GM21515 (cell line): Measurements from ENCODE around the gene ZSWIM6.

Experiments
- ATAC-seq: cut with Tn5 transposase; IDR thresholded peaks from one replicate; pipeline ENCODE4 v1.9.1; 2021; ENCODE audit not compliant: unreplicated experiment

ZSWIM6 gene

DNA sequence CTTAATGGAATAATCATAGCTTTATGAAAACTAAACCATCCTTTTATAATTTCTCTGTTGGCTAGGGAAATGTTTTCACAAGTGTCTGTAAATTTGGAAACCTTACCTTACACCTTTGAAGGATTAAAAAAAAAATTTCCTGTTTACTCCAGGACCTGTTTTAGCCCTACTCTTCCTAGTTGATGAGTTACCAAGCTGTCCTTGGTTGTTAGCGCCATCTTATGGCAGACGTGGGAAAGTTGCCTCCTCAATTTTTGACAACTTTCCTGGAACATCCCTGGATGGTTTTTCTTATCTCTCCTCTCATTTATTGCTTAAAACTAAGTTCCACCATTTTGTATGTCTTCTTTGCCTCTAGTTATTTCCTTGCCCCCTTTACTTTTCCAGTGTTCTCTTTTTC lies 25.7 kb downstream of the ZSWIM6 start:
- ATAC-seq = no peak

GRCh38 chr5:61362796-61363368 lies 30.8 kb downstream of the ZSWIM6 start:
- ATAC-seq = no peak

DNA sequence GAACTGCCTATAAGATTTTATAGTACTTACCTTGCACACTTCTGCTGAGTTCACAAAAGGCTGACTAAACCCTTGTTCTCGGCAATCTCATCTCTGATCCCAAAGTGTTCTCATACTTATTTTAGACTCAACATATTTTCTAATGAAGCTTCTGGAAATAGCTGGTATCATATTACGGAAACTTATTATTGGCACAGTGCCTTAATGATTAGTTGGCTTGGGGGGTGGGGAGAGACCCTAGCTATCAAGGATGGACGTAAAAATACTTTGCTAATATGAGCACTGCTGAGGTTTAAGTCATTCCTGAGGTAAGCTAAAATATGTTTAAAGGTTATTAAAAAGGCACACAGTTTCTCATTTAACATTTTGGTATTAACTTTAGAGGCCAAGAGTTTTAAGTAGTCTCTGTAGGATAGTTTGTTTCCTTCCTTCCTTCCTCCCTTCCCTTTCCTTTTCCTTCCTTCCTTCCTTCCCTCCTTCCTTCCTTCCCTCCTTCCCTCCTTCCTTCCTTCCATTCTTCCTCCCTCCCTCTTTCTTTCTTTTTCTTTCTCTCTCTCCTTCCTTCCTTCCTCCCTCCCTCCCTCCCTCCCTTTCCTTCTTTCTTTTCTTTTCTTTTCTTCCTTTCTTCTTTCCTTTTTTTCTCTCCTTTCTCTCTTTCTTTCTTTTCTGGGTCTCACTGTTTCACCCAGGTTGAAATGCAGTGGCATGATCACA lies 31.5 kb downstream of the ZSWIM6 start:
- no peak for ATAC-seq

DNA sequence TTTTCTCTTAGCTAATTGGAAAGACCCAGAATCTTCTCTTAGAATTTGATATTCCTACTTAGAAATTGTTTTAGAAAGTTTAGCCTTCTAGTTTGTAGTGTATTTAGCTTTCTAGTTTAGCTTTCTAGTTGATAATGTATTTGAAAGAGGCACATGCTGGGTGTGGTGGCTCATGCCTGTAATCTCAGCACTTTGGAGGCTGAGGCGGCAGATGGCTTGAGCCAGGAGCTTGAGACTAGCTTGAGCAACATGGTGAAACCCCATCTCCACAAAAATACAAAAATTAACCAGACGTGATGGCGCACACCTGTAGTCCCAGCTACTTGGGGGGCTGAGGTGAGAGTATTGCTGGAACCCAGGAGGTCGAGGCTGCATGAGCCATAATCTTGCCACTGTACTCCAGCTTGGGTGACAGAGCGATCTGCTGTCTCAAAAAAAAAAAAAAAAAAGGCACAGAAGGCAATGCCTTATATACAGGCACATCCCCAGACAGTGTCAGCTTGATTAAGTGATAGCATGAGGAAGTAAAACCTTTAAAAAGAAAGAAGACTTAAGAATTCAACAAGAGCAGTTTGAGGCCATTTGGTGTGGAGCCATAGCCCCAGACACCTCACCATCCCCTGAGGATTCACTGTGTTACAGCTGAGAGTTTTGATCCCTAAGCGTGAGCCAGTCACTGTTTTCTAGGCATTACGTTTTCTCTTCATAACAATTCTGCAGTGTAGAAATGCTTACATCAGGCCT lies 34.6 kb downstream of the ZSWIM6 start:
- no peak for ATAC-seq

DNA sequence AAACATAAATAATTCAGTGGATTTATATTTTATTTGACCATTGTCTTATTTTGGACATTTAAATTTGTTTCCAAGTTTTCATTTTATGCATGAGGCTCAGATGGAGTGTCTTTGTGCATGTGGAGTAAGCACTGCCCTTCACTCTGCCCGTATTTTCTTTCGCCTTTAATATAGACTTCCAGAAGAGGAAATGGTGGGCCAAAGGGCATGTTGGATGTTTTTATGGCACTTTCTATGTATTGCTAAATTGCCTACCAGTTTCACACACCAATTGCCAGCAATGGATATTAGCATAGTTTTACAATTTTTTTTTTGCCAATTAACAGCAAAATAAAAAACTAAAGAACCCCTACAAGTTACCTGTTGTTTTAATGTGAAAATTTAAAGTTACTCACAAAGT lies 38.4 kb downstream of the ZSWIM6 start:
- ATAC-seq = no peak

- no peak for ATAC-seq
These were observed 39.4 kb downstream of the ZSWIM6 start for GRCh38 chr5:61371474-61371873.

- no peak for ATAC-seq
These were observed 47.6 kb downstream of the ZSWIM6 start for GRCh38 chr5:61379677-61380076.

DNA sequence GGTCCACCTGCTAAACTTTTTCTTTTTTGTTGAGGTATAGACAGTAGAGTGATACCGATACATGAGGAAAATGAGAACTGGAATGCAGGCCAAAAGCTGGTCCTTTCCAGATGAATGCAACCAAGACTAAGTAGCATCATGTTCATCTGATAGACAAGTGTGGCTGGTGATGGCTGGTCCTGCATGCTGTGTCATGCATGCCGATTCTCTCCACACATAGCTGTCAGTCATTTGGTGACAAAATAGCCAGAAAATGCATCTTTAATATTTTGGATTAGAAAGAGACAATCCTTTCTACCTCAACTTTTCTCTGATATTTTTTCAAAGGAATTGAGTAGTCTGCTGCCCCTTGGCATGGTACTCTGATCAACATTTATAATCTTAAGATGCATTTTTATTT lies 49.9 kb downstream of the ZSWIM6 start:
- ATAC-seq = no peak

- ATAC-seq = no peak
These were observed 53.6 kb downstream of the ZSWIM6 start for GRCh38 chr5:61385627-61386026.

DNA sequence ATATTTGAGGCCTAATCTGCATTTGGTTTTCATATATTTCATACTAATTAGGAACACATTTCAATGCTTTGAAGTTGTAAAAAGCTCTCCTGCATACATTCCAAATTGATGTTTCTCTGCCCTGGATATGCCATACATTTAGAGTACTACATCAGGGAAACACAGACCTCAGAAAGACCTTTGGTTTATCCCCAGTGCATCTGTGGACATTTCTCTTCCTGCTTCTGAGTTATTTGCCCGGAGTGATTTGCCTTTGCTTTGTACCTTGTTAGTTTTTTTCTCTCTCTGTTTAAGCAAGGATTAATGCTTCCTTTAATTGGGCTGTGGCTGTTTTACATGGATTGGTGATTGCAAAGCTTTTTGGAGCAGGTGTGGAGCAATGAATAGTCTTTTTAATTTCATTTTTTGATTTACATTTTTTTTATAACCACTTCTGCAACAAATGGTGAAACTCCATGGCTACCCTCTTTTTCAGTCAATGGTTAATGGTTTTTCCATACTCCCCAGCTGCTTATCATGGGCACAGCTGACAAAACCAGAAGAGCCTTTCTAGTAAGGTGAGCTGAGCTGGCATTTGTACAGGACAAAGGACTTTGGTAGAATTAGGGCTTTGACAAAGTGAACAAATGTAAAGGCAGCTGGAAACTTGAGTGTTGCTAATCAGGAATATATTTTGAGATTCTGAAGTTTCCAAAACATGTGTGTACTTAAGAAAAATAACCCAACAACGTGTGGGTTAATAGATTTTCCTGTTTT lies 54.2 kb downstream of the ZSWIM6 start:
- ATAC-seq = no peak

DNA sequence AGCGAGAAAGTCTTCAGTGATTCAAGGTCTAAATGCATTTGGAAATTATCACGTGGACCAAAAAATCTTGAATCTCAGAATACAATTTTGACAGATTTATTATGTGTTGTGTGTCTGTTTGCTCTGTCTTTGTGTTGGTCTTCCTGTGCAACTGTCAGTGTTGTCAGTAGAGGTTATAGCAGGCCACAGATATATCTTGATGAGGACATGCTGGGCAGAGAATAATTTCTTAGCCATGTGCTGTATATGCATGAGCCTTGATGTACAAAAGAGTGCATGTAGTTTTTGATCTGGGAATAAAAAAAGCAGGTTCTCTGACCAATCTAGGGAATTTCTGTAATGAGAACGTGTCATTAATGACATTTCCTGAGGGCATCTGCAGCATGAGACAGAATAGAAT lies 57.6 kb downstream of the ZSWIM6 start:
- no peak for ATAC-seq

DNA sequence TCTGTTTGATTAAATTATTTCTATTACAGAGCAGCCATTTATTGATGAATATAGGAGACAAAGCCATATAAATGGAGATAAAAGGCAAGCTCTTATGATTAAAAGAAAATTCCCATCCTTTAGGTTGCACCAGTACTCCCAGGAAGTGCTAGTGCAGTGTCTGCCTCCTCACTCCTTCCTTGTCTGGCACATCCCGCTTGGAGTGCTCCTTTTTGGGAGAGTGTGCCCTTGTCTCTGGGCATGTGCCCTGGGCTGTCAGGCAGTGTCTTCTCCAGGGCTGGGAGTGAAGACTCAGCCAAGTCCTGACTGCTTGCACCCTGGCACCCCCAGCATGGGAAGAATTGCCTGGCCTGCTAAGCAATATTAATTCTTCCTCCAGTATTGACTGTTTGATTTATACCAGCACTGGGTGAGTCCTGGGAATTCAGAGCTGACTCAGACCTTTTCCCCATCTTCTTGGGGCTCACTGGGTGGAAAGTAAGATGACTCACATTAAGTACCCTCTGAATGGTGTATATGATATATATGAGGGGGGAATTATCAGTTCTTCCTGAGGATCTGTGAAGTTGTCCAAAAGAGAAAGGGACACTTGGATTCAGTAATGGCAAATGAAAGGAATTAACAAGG lies 62.1 kb downstream of the ZSWIM6 start:
- no peak for ATAC-seq

- no peak for ATAC-seq
These were observed 62.7 kb downstream of the ZSWIM6 start for GRCh38 chr5:61394793-61395192.

GRCh38 chr5:61397238-61397637 lies 65.2 kb downstream of the ZSWIM6 start:
- ATAC-seq = no peak

- no peak for ATAC-seq
These were observed 65.9 kb downstream of the ZSWIM6 start for GRCh38 chr5:61397937-61398336.

- ATAC-seq = no peak
These were observed 66.4 kb downstream of the ZSWIM6 start for GRCh38 chr5:61398440-61398839.

DNA sequence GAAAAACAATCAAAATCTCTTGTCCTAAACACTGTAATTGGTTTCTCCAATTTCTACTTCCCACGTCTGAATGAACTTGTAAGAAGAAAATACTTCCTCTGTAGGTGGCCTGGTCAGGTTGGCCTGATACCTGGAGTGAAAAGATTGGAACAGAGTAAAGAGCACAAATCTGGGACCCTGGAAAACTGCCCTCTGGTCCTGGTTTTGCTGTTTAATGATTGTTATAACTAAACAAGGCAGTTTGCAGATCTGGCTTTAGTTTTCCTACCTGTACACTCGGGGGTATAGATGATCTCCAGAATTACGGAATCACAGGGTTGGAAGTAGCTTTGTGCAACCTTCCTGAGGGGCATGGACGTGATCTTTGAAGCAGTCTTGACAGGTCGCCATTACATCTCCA lies 67.6 kb downstream of the ZSWIM6 start:
- no peak for ATAC-seq

- no peak for ATAC-seq
These were observed 69.7 kb downstream of the ZSWIM6 start for GRCh38 chr5:61401726-61402125.

DNA sequence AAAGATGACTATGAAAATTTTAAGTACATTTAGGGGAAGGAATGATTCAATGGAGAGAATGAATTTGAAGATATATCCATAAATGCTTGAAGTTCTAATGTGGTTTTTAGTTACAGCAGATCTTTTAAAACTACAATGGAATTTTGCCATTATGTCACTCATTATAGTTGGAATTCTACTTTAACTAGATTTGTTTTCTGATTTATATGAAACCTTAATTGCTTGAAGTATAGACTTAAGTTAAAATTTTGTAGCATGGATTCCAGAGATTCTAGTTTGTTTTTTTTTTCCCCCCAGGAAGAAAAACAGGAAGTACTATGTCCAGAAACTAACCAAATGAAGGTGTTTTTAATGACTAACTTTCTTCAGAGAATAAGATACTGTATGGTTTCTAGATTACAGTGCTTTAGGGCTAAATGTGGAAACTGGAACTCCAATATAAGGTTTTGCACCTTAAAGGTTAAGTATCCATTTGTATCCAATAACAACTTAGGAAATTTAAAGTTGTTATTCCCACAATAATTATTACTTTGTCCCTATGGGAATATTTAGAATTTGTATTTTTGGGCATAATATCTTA lies 70.3 kb downstream of the ZSWIM6 start:
- ATAC-seq = no peak

DNA sequence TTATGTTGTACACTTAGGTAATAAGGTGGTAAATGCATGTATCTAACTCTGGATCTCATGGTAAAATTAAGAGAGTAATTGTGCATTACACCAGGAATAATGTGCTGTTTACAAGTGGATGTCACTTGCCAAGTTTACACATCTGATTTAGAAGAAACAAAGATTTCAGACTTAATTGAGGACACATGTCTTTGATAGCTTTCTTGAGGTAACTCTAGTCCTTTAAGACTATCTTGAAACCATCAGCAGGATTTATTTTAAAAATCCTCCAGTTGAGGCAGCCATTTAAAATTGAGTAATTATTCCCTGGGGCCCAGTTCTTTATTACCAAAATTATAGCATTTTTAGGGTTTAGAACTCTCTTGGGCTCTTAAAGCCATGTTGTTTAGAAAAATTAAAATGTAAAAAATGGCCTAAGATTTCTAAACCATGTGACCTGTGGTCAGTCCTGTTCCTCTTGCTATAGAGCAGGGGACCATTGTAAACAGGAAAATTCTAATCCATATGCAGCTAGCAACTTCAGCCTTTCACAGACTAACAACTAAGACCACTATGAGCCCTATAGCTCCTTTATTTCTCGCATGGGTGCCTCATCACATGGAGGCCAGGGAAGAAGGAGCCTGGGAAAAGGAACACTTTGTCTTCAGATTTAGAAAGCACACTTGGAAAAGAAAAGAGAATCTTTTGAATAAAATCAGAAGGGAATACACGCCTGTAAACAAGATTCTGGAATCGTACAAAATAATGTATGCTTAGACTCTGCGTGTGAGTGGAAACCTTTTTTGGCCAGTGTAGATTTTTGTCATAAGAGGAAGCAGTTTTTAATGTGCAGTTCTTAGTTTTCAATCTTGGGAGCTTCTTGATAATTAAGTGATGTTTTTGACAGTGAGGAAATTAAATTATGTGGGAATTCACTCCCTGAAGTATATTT lies 71.2 kb downstream of the ZSWIM6 start:
- ATAC-seq = no peak
